ENCODE data around the gene RBP4.
"Not testable (repeated sequence)": the region's sequence is repeated elsewhere in the genome, so short reads cannot be mapped to it uniquely, and the experiment has no call there.

The RBP4 gene

DNA sequence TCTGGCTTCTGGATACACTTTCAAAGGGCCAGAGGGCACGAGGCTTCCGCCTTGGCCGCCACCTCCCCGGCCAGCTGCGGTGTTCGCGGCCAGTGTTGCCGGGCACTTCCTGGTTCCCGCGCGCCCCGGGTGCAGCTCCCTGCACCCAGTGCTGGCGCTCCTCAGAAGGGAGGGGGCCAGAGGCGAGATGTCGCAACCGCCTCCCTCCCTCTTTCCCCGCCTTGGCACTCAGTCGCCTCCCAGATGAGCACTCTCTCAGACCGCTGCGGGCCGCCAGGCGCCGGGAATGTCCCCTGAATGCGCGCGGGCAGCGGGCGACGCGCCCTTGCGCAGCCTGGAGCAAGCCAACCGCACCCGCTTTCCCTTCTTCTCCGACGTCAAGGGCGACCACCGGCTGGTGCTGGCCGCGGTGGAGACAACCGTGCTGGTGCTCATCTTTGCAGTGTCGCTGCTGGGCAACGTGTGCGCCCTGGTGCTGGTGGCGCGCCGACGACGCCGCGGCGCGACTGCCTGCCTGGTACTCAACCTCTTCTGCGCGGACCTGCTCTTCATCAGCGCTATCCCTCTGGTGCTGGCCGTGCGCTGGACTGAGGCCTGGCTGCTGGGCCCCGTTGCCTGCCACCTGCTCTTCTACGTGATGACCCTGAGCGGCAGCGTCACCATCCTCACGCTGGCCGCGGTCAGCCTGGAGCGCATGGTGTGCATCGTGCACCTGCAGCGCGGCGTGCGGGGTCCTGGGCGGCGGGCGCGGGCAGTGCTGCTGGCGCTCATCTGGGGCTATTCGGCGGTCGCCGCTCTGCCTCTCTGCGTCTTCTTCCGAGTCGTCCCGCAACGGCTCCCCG is 34.4 kb downstream of the RBP4 start, which contains the start of gene FFAR4:
TSS of gene FFAR4 (plus strand) at position 231 of the 842 bp plus-strand sequence. CDS start at position 287, 56 bp downstream.
- DNase-seq (ENCODE audit: low read depth), result no peak

DNA sequence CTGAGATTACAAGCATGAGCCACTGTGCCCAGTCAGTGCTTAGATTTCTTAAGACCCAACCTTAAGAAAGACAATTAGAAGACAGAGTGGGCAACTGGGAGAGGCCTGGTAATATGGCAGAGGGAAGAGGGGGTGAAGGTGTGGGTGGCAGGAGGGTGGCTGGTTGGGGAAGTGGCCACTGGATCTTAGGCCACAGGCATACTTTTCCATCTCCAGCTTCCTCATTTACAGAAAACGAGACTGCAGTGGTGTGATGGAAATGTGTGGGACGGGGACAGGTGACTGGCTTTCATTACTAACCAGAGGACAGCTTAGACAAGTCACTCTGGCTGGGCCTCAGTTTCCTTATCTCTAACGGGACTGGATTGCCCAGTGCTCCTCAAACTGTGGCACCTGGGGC is 35.6 kb downstream of the RBP4 start:
- DNase-seq (ENCODE audit: low read depth), result no peak

DNA sequence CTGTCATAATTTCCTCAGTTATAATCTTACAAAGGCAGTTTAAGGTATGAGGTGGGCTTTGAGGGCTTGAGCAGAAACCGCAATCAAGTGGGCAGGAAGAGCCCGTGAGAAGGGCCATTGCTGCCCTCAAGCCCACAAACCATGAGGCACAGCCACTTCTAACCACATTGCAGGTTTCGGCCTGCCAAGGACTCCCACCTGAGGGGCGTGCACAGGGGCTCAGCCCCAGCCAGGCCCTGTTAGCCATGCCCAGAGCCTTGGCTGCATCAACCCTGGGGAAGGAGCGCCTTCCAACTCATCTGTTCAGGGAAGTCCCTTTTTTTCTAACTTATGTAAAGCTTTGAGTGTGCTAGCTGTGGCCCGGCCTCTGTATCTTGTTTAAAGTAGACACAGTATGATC is 40.5 kb downstream of the RBP4 start:
- DNase-seq (ENCODE audit: low read depth), result no peak

DNA sequence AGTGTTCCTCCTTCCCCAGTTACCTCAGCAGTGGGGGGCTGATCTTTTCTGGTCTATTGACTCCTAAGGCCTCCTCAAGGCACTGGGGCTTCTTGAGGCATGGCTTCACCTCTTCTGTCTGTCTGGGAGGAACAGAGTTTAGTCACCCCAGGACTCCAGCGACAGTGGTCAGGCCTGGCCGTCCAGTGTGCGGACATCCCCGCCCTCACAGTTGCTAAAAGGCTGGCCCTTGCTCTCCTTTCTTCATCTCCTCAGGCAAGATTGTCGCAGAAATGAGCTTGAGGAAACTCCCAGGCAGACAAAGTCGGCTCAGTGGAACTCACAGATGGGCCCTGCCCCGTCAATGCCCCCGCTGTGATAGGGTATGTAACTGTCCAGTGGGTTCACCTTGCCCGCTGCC is 41.5 kb downstream of the RBP4 start:
- no peak for DNase-seq (ENCODE audit: low read depth)

DNA sequence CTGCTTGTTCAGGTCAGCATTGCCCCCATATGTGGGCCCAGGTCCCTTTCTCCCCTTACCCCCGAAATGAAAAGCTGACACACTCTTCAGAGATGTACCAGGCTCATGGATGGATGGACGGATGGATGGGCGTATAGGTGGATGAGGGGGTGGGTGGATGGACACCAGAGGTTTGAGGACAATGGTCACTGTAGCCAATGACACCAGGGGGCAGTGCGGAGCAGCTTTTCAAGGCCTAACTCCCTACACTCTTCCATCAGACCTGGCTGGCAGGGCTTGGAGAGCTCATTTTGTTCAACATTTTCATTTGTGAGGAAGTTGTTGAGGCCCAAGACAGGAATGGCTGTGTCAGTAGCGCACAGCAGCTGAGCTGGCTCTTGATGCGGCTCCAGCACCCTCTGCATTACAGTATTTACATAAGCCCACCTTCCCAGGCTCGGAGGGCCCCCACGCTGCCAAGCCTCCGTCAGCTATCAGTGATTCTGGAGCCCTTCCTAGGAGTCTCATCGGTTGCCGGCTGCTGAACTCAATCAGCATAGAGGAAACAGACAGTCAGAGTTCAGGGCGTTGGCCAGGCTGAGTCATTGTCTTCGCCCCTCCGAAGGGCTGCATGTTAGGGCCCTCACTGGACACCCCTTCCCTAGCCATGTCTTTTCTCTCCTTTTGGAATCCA is 46.1 kb downstream of the RBP4 start:
- DNase-seq (ENCODE audit: low read depth), result peak; percentile 6

DNA sequence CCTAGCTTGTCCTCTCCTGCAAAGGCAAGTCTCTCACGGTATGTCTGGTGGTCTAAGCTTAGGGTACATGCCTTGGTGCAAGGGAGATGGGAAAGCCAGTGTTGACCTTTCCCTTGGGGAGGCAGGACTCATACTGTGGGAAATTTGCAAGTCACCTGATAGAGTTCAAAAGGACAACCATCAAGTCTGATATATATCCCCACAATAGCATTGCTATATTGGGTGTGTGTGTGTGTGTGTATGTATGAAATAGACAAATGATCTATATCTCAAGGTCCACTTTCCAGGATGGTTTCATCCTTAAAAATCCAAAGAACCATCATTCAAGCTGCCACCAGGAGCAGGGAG is 46.7 kb downstream of the RBP4 start:
- DNase-seq (ENCODE audit: low read depth), result no peak

DNA sequence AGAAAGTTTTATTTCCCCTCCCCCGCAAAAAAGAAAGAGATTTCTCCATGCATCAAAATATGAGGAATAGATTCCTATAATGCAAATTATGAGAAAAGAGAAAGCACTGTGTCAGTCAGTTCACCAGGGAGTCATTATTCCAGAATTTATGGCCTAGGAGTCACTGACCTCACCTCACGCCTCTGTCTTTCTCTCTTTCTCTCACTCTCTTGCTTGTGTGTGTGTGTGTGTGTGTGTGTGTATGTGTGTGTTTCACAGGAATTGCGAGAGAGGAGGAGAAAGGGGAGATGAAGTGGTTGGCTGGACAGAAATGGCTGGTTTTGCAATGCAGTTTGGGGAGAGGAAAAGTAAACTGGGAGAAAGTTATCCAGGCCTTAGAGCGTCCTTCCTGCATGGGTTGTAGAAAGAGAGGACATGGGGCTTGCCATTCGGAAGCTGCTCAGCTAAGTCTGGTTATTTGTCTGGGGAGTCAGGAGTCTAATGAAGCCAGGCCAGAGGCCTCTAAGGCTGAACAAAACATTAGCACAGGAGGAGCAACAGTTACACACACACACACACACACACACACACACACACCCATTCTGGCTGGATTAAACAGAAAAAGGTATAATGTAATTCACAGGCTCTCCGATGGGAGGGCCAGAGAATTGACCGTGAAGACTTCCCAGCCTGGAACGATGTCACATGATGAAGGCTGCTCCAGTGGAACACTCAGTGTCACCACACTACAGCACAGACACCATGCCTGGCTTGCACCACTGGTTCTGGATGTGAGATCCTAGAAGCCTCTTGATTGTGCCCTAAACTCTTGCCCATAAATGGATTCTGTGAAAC is 47.3 kb downstream of the RBP4 start:
- DNase-seq (ENCODE audit: low read depth), result no peak

DNA sequence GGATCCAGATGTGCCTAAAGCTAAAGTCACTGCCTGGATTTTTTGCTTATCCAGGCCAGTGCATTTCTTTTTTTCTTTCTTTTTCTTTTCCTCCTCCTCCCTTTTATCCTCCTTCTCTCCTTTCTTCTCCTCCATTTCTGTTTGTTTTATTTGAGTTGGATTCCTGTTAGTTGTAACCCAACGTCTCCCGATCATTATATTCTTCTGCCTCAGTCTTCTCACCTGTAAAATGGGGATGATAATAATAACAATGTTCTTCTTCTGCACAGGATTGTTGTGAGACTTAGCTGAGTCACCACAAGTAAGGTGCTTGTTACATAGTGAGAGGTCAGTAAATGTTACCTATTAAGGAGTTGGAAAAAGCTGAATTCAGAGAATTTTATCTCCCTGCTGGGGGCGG is 48.3 kb downstream of the RBP4 start:
- no peak for DNase-seq (ENCODE audit: low read depth)

DNA sequence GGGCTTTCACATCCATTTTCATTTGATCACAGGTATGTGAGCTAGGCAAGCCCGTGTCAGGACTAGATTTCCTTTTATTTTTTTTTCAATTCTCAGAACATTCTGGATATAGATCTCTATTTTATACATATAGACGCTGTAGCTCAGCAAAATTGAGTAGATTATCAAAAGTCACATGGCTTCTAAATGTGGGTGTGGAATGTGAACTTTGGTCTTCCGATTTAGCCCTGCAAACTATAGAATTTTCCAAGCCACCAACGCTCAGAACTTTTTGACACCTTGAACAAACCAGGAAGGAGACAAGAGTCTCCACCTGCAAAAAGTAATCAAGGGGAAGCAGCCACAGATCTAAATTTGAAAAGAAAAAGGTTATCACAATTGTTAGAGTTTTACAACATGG is 50.4 kb downstream of the RBP4 start:
- no peak for DNase-seq (ENCODE audit: low read depth)

DNA sequence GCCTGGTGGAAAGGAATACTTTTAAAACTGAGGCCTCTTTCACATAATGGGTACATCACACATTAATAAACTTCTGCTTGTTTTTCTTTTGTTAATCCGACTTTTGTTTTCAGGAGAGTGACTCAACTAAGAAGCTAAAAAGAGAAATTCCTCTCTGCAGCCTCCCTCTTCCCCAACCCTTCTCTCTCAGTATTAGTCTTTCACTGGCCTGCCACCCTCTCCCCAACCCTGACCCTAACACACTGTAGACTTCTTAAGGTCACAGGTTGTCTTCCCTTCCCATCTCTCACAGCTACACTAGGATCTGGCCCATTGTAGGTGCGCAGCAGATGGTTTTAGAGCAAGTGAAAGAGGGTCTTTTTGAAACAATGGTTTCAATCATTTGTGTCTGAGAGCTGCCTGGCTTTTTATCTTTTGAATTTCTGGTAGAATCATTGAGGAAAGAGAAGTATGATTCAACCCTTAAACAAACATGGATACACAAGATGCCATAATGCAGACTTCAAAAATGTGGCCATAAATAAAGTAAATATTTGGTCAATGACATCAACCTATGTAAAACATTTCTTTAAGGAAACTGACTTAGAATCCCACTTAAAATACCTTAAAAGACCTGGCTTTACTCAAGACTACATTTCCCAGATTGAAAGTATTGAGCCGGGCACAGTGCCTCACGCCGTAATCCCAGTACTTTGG is 52.5 kb downstream of the RBP4 start:
- DNase-seq (ENCODE audit: low read depth), result no peak

DNA sequence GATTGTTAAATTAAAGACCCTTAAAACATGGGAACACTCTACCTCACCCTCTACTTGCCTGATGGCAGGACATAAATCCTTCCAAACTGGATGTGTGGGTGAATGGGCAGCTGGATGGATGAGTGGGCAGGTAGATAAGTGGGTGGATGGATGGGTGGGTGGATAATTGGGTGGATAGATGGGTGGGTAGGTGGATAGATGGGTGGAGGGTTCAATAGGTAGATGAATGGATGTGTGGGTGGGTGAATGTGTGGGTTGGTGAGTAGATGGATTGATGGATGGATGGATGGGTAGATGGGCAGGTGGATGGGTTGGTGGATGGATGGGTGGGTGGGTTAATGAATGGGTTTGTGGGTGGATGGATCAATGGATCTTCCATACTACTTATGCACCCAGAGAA is 53.5 kb downstream of the RBP4 start:
- DNase-seq (ENCODE audit: low read depth), result no peak

DNA sequence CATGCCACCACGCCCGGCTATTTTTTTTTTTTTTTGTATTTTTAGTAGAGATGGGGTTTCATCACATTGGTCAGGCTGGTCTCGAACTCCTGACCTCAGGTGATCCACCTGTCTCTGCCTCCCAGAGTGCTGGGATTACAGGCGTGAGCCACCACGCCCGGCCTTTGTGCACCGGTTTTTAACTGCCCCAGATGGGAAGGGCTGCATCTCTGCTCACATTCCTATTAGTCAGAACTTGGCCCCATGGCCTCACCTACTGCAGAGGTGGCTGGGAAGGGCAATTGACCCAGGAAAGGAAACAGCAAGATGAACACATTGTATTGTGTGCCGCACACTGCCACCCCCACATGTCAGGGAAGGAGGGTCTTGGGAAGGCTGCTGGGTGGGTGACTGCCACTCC is 54.0 kb downstream of the RBP4 start:
- not testable (repeated sequence) for DNase-seq (ENCODE audit: low read depth)

DNA sequence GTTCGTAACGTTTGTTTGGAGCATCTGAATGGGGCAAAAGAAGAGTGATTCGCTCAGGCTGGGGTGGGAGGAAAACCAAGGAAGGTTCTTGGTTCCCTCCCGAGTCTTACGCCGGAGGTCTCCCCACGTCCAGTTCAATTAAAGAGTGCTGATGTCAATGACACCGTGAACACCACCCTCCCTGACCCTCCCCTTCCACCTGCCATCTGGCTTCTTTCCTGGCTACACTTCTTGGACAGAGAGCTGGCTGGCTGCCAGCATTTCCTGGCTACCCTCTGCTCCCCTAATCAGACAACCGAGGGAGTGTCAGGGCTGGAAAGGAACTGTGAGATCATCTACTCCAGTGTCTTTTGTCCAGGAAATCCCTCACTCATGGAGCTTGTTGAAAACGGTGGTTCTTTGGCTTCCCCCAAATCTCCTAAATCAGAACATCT is 58.7 kb downstream of the RBP4 start:
- no peak for DNase-seq (ENCODE audit: low read depth)
